Panc1 (cell line): ENCODE data around the gene UBE2Q1. TPM values are rescaled to one million over a fixed set of nuclear protein-coding genes. Genes with fewer than 3 reads are reported as not detected.

Experiments
- ATAC-seq: fragments of 200-7000 bp; cut with Tn5 transposase; 2 replicates; pipeline ENCODE4 v1.9.1; 2020; ENCODE audit warnings: mild to moderate bottlenecking, moderate library complexity
- BruUV-seq: library from RNA; stranded (reverse); fragments of 400-500 nt; replicated peaks from 2 replicates; lab custom pipeline; 2021; lab: Mats Ljungman, UMichigan
- CTCF ChIA-PET: fragments of 300-600 bp; sonication (Branson Sonifier 250); formaldehyde crosslinking; loops from one replicate; lab custom pipeline; 2022; ENCODE audit warnings: antibody characterized with exemption; lab: Charles Lee
- POLR2A ChIA-PET: fragments of 300-600 bp; sonication (Branson Sonifier 250); formaldehyde crosslinking; loops from one replicate; lab custom pipeline; 2022; ENCODE audit warnings: antibody characterized with exemption; lab: Charles Lee
- DNase-seq: peaks from one replicate; pipeline ENCODE4 v3.0.0-alpha.2; 2010; ENCODE audit warnings: low read depth, low spot score
- H3K27ac ChIP-seq: 2 replicates; pipeline ENCODE4 v1.5.1; 2011; ENCODE audit warnings: mild to moderate bottlenecking, low read length, inconsistent platforms
- H3K27me3 ChIP-seq: fragments of 200-500 bp; sonication (Bioruptor generic); 2 replicates; pipeline ENCODE4 v1.6.0; 2014; ENCODE audit warnings: low read length, inconsistent platforms; ENCODE audit not compliant: control insufficient read depth, insufficient read depth
- H3K36me3 ChIP-seq: fragments of 200-500 bp; sonication (Bioruptor generic); 2 replicates; pipeline ENCODE4 v1.5.1; 2014; ENCODE audit warnings: inconsistent platforms, mild to moderate bottlenecking, low read length, moderate library complexity; ENCODE audit not compliant: control insufficient read depth, insufficient read depth
- H3K4me1 ChIP-seq: 2 replicates; pipeline ENCODE4 v1.5.1; 2011; ENCODE audit warnings: inconsistent platforms, mild to moderate bottlenecking, low read length, moderate library complexity; ENCODE audit not compliant: control insufficient read depth, insufficient read depth
- H3K4me3 ChIP-seq, 2 experiments: 2 replicates each; pipeline ENCODE4 v1.5.1; 2011 to 2012; ENCODE audit warnings: low read depth in 2 of 2, low read length in 2 of 2, mild to moderate bottlenecking in 2 of 2, inconsistent platforms in 1 of 2, moderate library complexity in 1 of 2
- H3K9me3 ChIP-seq: fragments of 200-500 bp; sonication (Bioruptor generic); 2 replicates; pipeline ENCODE4 v1.5.1; 2014; ENCODE audit warnings: low read depth, mild to moderate bottlenecking, inconsistent platforms, low read length, moderate library complexity; ENCODE audit not compliant: control insufficient read depth, insufficient read depth
- POLR2AphosphoS5 ChIP-seq: IDR thresholded peaks from 2 replicates; pipeline ENCODE4 v1.6.1; 2012; ENCODE audit warnings: mild to moderate bottlenecking, low read depth, low read length, moderate library complexity
- SIN3A ChIP-seq: IDR thresholded peaks from 2 replicates; pipeline ENCODE4 v1.6.1; 2012; ENCODE audit warnings: low read depth, mild to moderate bottlenecking, low read length, moderate library complexity, borderline replicate concordance; ENCODE audit not compliant: insufficient read depth
- TCF7L2 ChIP-seq: IDR thresholded peaks from 2 replicates; pipeline ENCODE4 v1.6.1; 2011; ENCODE audit warnings: mild to moderate bottlenecking, low read depth, low read length, inconsistent platforms
- in situ Hi-C: cut with HindIII; loops from 2 replicates; pipeline ENCODE4 v1.10.0; 2016; ENCODE audit warnings: low sequenced_read_pairs, low pct_unique_long_range_greater_than_20kb
- intact Hi-C: fragments of 100-400 bp; cut with micrococcal nuclease; formaldehyde crosslinking; loops from one replicate; pipeline ENCODE4 v1.10.0; 2022; ENCODE audit not compliant: unreplicated experiment
- total RNA-seq: library from RNA; stranded (reverse); gene quantifications from one replicate; pipeline ENCODE4 v1.2.1, GENCODE V29; 2021; ENCODE audit not compliant: unreplicated experiment
- TF ChIP-seq, protein P1 (sequence below): fragments of 450-650 bp; IDR thresholded peaks from 2 replicates; pipeline ENCODE4 v1.5.1; 2017; ENCODE audit warnings: mild to moderate bottlenecking
- TF ChIP-seq, protein P2 (sequence below), 2 experiments: IDR thresholded peaks; 2 replicates each; pipeline ENCODE4 v1.6.1; 2011 to 2012; ENCODE audit warnings: low read depth in 2 of 2, control low read depth in 1 of 2, low read length in 1 of 2, mild to moderate bottlenecking in 1 of 2, moderate library complexity in 1 of 2; ENCODE audit not compliant: insufficient read depth in 1 of 2

The UBE2Q1 gene
- total RNA-seq, 1 experiment from 2014 or later = 96.0 TPM

DNA sequence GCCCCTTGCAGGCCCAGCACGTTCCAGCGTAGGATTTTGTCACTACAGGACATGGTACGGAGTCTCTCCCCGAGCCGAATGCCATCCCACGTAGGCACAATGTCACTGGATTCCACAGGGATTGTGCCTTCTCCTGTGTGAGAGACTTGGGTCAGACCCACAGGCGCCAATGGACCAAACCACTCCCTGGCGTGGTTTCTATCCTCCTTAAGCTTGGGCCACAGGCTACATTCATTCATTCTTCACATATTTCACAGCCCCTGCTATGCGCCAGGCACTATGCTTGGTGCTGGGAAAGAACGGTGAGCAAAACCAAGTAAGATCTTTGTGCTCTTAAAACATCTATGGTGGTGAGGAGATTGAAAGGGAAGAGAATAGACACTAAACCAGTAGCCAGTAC is 27.8 kb upstream of the UBE2Q1 start:
- ChIA-PET CTCF (no interaction called here), POLR2A (no interaction called here)
- BruUV-seq = no TSS peak
- H3K27ac ChIP-seq = no peak overlapping the region
- no peak for DNase-seq
- peaks cover 34% of the 10 kb centered on the region; the same call in 1 of the 2 replicates for H3K36me3 ChIP-seq
- H3K9me3 ChIP-seq = no peaks in the 10 kb centered on the region
- no peaks in the 10 kb centered on the region for H3K27me3 ChIP-seq
- TF ChIP-seq TCF7L2 (no peak), SIN3A (no peak)
- TF ChIP-seq, protein P1, sequence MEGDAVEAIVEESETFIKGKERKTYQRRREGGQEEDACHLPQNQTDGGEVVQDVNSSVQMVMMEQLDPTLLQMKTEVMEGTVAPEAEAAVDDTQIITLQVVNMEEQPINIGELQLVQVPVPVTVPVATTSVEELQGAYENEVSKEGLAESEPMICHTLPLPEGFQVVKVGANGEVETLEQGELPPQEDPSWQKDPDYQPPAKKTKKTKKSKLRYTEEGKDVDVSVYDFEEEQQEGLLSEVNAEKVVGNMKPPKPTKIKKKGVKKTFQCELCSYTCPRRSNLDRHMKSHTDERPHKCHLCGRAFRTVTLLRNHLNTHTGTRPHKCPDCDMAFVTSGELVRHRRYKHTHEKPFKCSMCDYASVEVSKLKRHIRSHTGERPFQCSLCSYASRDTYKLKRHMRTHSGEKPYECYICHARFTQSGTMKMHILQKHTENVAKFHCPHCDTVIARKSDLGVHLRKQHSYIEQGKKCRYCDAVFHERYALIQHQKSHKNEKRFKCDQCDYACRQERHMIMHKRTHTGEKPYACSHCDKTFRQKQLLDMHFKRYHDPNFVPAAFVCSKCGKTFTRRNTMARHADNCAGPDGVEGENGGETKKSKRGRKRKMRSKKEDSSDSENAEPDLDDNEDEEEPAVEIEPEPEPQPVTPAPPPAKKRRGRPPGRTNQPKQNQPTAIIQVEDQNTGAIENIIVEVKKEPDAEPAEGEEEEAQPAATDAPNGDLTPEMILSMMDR = no peak
- ATAC-seq = no peak; the same call in 1 of the 2 replicates
- H3K4me3 ChIP-seq = no peak overlapping the region
- in situ Hi-C loops = no loop called here
- intact Hi-C loops = no loop called here
- H3K4me1 ChIP-seq = no peaks in the 10 kb centered on the region; the same call in 1 of the 2 replicates

DNA sequence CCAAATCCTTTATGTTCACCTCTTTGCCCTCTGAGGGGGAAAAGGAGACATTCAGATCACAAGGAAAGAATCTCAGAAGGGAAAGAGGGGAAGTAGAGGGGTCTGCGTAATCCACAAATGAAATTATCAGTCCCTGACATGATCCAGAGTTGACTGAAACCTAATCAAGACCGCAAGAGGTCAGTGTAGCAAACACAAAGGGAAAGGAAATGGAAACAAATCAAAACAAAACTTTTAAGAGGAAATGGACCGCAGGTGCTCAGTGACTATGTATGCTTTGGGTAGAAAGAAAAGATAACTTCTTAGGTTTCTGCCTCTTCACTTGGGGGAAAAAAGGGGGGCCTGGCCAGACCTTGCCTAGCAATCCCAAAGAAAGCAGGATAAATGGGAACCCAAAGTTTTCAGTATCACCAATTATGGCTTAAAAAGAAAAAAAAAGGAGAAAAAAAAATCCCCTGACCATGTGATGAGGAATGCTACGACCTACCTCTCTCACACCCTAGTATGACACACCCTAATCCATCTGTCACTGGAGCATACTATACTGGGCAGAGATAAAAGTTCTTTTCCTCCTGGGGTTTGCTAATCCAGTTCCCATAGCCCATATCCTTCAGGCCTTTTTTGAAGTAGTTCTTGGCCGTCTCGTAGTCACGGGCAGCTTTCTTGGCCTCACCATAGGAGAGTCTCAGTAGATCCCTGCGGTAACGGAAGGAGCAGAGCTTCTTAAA is 26.0 kb upstream of the UBE2Q1 start:
- CTCF ChIA-PET = no interaction called here

More for the DNA sequence above, 26.0 kb upstream of the UBE2Q1 start:
- intact Hi-C loops = no loop called here
- no peaks in the 10 kb centered on the region for H3K27me3 ChIP-seq
- no peaks in the 10 kb centered on the region for H3K4me1 ChIP-seq
- in situ Hi-C loops = no loop called here
- H3K27ac ChIP-seq = no peak overlapping the region
- no peak for DNase-seq
- H3K4me3 ChIP-seq = no peak overlapping the region
- TF ChIP-seq SIN3A = no peak
- no peak for TF ChIP-seq POLR2AphosphoS5
- TF ChIP-seq, protein P1 = no peak
- TF ChIP-seq, protein P2, sequence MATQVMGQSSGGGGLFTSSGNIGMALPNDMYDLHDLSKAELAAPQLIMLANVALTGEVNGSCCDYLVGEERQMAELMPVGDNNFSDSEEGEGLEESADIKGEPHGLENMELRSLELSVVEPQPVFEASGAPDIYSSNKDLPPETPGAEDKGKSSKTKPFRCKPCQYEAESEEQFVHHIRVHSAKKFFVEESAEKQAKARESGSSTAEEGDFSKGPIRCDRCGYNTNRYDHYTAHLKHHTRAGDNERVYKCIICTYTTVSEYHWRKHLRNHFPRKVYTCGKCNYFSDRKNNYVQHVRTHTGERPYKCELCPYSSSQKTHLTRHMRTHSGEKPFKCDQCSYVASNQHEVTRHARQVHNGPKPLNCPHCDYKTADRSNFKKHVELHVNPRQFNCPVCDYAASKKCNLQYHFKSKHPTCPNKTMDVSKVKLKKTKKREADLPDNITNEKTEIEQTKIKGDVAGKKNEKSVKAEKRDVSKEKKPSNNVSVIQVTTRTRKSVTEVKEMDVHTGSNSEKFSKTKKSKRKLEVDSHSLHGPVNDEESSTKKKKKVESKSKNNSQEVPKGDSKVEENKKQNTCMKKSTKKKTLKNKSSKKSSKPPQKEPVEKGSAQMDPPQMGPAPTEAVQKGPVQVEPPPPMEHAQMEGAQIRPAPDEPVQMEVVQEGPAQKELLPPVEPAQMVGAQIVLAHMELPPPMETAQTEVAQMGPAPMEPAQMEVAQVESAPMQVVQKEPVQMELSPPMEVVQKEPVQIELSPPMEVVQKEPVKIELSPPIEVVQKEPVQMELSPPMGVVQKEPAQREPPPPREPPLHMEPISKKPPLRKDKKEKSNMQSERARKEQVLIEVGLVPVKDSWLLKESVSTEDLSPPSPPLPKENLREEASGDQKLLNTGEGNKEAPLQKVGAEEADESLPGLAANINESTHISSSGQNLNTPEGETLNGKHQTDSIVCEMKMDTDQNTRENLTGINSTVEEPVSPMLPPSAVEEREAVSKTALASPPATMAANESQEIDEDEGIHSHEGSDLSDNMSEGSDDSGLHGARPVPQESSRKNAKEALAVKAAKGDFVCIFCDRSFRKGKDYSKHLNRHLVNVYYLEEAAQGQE (IDR thresholded peaks at IDR 0.05; ENCODE audit: insufficient read depth in 1 of 2, low read depth in 2 of 2, low read length in 1 of 2) = no peak
- TF ChIP-seq TCF7L2 = no peak
- ATAC-seq = no peak
- POLR2A ChIA-PET = no interaction called here
- BruUV-seq = no TSS peak
- H3K36me3 ChIP-seq = peaks cover 37% of the 10 kb centered on the region; the same call in 1 of the 2 replicates
- no peaks in the 10 kb centered on the region for H3K9me3 ChIP-seq
